HG02798 (cell line): ENCODE measurements around the gene MGLL.

Experiments
- ATAC-seq: cut with Tn5 transposase; IDR thresholded peaks from one replicate; pipeline ENCODE4 v1.9.1; 2021; ENCODE audit warnings: mild to moderate bottlenecking; ENCODE audit not compliant: unreplicated experiment, poor library complexity

Gene MGLL

GRCh38 chr3:127731546-127732289 lies 90.6 kb downstream of the MGLL start:
- no peak for ATAC-seq

- no peak for ATAC-seq
These were observed 91.5 kb downstream of the MGLL start for GRCh38 chr3:127730666-127731295.

- ATAC-seq: no peak
These were observed 92.1 kb downstream of the MGLL start for GRCh38 chr3:127730171-127730570.

GRCh38 chr3:127729556-127730056 lies 92.7 kb downstream of the MGLL start:
- ATAC-seq: no peak

- no peak for ATAC-seq
These were observed 93.8 kb downstream of the MGLL start for GRCh38 chr3:127728417-127729015.

GRCh38 chr3:127726894-127727293 lies 95.4 kb downstream of the MGLL start:
- no peak for ATAC-seq

- no peak for ATAC-seq
These were observed 99.2 kb downstream of the MGLL start for GRCh38 chr3:127723011-127723567.

GRCh38 chr3:127722091-127722784 lies 100.1 kb downstream of the MGLL start:
- ATAC-seq: no peak

GRCh38 chr3:127720985-127721935 lies 101.1 kb downstream of the MGLL start:
- no peak for ATAC-seq

GRCh38 chr3:127720161-127720823 lies 102.0 kb downstream of the MGLL start:
- no peak for ATAC-seq

- ATAC-seq: no peak
These were observed 102.9 kb downstream of the MGLL start for GRCh38 chr3:127719369-127719768.

- ATAC-seq: no peak
These were observed 103.4 kb downstream of the MGLL start for GRCh38 chr3:127718916-127719290.

- no peak for ATAC-seq
These were observed 103.9 kb downstream of the MGLL start for GRCh38 chr3:127718245-127718915.

GRCh38 chr3:127717357-127718244 lies 104.7 kb downstream of the MGLL start:
- no peak for ATAC-seq

- ATAC-seq: no peak
These were observed 105.9 kb downstream of the MGLL start for GRCh38 chr3:127716384-127716783.

- ATAC-seq: no peak
These were observed 106.8 kb downstream of the MGLL start for GRCh38 chr3:127715532-127715931.

- ATAC-seq: no peak
These were observed 107.4 kb downstream of the MGLL start for GRCh38 chr3:127714866-127715265.
